HL-60/S4 treated with phorbol 12-myristate 13-acetate at 8.2 ng/mL for 4 days and 3 days (cell line): Measurements from ENCODE around the gene GRK2.

ENCODE experiments used
- in situ Hi-C: fragments of 300-500 bp; cut with MboI; formaldehyde crosslinking; loops from 2 replicates; pipeline ENCODE4 v1.15.0; 2022; ENCODE audit warnings: low sequenced_read_pairs

GRK2 gene

DNA sequence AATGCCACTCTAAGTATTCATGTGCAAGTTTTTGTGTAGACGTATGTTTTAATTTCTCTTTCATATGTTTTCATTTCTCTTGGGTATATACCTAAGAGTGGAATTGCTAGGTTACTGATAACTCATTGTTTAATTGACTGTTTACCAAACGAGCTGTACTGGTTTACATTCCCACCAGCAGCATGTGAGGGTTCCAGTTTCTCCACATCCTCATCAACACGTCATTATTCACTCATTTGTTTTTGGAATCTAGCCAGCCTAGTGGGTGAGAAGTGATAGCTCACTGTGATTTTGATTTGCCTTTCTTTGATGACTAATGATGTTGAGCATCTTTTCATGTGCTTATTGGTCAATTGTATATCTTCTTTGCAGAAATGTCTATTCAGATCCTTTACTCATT, 26.8 kb downstream of the GRK2 start:
- in situ Hi-C loops = no loop called here

DNA sequence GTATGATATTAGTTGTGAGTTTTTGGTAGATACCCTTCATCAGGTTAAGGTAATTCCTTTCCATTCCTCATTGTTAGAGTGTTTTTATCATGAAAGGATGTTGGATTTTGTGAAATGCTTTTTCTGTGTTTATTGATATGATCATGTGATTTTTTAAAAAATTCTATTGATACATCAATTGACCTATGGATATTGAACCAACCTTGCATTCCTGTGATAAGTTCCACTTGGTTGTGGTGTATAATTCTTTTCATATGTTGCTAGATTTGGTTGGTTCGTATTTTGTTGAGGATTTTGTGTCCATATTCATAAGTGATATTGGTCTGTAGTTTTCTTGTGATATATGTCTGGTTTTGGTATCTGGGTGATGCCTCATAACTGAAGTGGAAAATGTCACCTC, 29.6 kb downstream of the GRK2 start:
- in situ Hi-C loops = no loop called here

GRCh38 chr11:67298786-67299185, 32.5 kb downstream of the GRK2 start:
- in situ Hi-C loops = no loop called here

- in situ Hi-C loops = no loop called here
These were observed 33.4 kb downstream of the GRK2 start for GRCh38 chr11:67299471-67300191.

DNA sequence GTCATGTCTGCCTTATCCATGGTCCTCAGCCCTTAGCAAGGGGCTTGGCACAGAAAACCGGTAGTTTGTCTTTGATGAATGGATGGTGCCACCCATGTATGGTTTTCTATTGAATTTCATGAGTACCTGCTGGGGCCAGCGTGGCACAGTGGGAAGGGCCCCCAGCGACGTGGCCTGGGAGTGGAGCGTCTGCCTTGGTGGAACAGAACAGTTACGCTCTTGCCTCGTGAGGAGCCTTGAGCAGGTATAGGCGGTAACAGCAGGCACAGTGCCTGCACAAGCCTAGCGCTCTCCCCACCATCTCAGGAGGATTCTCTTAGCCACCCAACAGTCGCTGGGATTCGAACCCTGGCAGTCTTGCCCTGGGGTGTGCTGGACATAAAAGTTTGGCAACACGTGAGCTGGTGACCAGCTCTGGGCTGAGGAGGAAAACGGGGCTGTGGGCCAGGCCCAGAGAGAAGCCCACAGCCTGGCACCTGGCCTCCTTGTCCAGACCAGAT, 34.0 kb downstream of the GRK2 start:
- in situ Hi-C loops = no loop called here

GRCh38 chr11:67300756-67301312, 34.6 kb downstream of the GRK2 start:
- in situ Hi-C loops = no loop called here

DNA sequence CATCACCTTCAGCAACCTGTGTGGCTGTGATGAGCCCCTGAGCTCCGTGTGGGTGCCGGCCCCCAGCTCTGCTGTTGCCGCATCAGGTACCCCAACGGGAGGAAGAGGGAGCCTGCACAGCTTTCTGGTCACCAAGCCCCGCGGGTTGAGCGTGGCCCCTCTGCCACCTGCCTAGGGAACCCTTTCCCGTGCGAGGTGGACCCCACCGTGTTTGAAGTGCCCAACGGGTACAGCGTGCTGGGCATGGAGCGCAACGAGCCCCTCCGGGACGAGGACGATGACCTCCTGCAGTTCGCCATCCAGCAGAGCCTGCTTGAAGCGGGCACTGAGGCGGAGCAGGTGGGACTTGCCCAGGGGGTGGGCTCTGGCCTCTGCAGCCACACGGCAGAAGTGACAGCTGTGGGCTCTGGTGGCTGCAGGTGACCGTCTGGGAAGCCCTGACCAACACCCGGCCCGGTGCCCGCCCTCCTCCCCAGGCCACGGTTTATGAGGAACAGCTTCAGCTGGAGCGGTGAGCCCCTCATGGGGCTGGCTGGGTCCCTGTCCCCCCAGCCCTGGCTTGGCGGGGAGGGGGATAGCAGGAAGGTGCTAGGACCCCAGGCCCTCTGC, 35.1 kb downstream of the GRK2 start:
- in situ Hi-C loops = no loop called here

GRCh38 chr11:67301951-67302516, 35.8 kb downstream of the GRK2 start:
- in situ Hi-C loops = no loop called here

DNA sequence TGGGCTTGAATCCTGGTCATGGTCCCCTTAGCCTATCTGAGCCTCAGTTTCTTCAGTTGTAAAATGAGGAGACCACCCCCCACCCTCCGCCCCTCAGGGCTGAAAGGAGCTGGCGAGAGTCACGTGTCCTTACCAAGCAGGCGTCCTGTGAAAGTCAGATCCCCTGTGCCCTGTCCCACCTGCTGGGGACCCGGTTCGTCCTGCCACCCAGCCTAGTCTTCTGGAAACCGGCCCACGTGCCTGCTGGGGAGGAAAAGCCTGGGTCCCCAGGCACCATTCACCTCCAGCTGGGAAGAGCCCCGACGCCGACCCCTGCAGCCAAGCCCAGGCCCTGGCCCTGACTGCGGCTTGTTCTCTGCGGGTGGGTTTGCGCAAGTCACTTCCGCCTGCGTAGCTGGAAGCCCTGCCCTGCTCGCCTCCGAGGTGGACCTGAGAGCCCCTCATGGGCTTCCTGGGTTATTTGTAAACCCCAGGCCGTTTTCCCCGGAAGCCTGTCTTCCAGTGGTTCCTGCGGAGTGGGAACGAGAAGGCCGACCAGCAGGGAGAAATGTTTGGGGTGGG, 36.4 kb downstream of the GRK2 start:
- in situ Hi-C loops = no loop called here

GRCh38 chr11:67303132-67303834, 37.0 kb downstream of the GRK2 start, which contains the start of gene SSH3:
TSS of gene SSH3 (plus strand) at chr11:67303530. CDS start at chr11:67303626, 96 bp downstream.
- in situ Hi-C loops = no loop called here

GRCh38 chr11:67303835-67304411, 37.6 kb downstream of the GRK2 start:
- in situ Hi-C loops = no loop called here

DNA sequence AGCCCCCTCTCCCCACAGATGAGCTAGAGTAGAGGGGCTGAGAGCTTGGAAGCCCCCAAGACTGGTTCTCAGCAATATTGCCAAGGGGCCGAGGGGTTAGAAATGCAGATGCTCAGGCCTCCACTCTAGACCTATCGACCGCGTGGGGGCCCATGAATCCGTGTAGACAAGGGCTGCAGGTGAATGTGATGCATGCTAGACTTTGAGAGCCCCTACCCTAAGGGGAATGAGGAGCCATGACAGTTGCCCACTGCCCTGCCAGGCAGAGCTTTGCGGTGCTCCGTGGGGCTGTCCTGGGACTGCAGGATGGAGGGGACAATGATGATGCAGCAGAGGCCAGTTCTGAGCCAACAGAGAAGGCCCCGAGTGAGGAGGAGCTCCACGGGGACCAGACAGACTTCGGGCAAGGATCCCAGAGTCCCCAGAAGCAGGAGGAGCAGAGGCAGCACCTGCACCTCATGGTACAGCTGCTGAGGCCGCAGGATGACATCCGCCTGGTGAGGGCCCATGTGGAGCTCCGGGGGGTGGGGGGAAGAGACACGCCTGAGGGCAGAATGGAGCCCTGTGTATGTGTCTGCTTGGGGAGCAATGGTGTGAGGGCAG, 38.3 kb downstream of the GRK2 start:
- in situ Hi-C loops = no loop called here

DNA sequence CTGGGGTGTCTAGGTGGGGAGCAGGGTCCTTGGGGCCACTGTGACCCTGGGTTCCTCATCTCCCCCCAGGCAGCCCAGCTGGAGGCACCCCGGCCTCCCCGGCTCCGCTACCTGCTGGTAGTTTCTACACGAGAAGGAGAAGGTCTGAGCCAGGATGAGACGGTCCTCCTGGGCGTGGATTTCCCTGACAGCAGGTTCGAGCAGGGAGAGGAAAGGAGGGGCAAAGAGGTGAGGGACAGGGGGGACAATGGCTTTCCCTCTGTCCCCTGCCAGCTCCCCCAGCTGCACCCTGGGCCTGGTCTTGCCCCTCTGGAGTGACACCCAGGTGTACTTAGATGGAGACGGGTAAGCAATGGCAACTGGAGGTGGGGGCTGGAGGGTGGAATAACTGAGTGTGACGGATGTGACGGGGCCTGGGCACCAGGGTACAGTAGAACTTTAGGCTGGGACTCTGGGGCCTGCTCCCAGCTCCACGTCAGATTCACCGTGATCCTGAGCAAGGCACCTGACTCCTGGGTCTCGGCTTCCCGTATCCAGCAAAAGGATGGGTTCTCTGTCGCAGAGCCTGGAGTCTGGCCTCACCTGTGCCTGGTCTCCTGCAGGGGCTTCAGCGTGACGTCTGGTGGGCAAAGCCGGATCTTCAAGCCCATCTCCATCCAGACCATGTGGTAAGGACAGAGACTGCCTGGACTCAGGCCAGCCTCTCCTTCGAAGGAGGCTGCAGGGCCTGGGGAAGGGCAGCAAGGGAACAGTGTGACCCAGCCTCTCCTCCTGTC, 40.7 kb downstream of the GRK2 start:
- in situ Hi-C loops = no loop called here

- in situ Hi-C loops = no loop called here
These were observed 41.3 kb downstream of the GRK2 start for GRCh38 chr11:67307545-67308001.

GRCh38 chr11:67308031-67308866, 42.0 kb downstream of the GRK2 start:
- in situ Hi-C loops = no loop called here

- in situ Hi-C loops = no loop called here
These were observed 42.9 kb downstream of the GRK2 start for GRCh38 chr11:67309166-67309565.

DNA sequence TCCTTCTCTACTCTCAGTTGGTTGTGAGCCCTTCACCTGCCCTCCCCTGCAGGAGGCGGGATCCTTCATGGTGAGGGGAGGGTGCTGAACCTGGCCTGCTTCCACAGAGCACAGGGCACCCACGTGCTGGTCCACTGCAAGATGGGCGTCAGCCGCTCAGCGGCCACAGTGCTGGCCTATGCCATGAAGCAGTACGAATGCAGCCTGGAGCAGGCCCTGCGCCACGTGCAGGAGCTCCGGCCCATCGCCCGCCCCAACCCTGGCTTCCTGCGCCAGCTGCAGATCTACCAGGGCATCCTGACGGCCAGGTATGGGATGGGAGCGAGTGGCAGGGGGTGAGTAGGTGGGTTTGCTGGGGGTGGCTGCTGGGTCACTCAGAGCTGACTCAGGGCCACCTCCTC, 43.4 kb downstream of the GRK2 start:
- in situ Hi-C loops = loop anchor here (5.0 kb wide), 1 partner anchor 47 kb away; no protein-coding TSS in a partner anchor
